ENCODE data around the gene PFN1. TPM values are rescaled to one million over a fixed set of nuclear protein-coding genes. Genes with fewer than 3 reads are reported as not detected.

Gene PFN1
- total and polyA plus RNA-seq, 10 of the 15 experiments (the other 5 are each of a cell fraction or from before 2014, with no cell fraction given): 154 to 3,892 (median 1,918) TPM

GRCh38 chr17:4946312-4946976 lies 1.9 kb downstream of the PFN1 start (continued):
- peak; percentile 56 for TF ChIP-seq BCL3 (IDR thresholded peaks at IDR 0.05; ENCODE audit: borderline replicate concordance, insufficient read depth, low read depth, low read length, poor library complexity, severe bottlenecking)

GRCh38 chr17:4945944-4946280 lies 2.4 kb downstream of the PFN1 start:
- peaks cover 20 to 22% of the 10 kb centered on the region in 2 experiments for H3K36me3 ChIP-seq (ENCODE audit: control insufficient read depth in 2 of 2, insufficient read depth in 2 of 2, low read length in 1 of 2)
- H2AFZ ChIP-seq (ENCODE audit: control insufficient read depth, low read depth, low read length): no peak overlapping the region
- POLR2A ChIA-PET: interaction anchor here (0.6 to 17.5 kb wide), 4 partner anchors 20 to 71 kb away, joined by 3 to 272 read pairs (median 5); partner anchors contain the start of genes INCA1, KIF1C and SPAG7
- H3K4me3 ChIP-seq: peak overlapping the region; percentile 96
- peaks cover 42% of the 10 kb centered on the region for H3K4me1 ChIP-seq (ENCODE audit: control insufficient read depth, insufficient read depth, low read length)
- intact Hi-C loops (cut with micrococcal nuclease; ENCODE audit: unreplicated experiment): no loop called here
- peaks cover 5% of the 10 kb centered on the region for H4K20me1 ChIP-seq (ENCODE audit: control insufficient read depth, insufficient read depth)
- H3K79me2 ChIP-seq (ENCODE audit: control insufficient read depth, insufficient read depth, low read length): peaks cover 82% of the 10 kb centered on the region
- RAD21 ChIA-PET (ENCODE audit: unreplicated experiment): interaction anchor here (9.8 kb wide), 1 partner anchor 20 kb away, joined by 73 read pairs; the partner anchor contains the start of gene SPAG7
- H3K9ac ChIP-seq (ENCODE audit: control insufficient read depth, insufficient read depth, low read length): peak overlapping the region; percentile 100
- FAIRE-seq: no peak
- H3K9me3 ChIP-seq (replicated peaks; ENCODE audit: control insufficient read depth, insufficient read depth, low read length): no peaks in the 10 kb centered on the region
- DNase-seq (ENCODE audit: low read depth, low spot score): no peak
- 0% methylated on average over 4 of the region's 4 CpGs for WGBS (ENCODE audit: insufficient coverage, insufficient replicate concordance, low lambda C conversion rate, missing lambda C conversion rate)
- CTCF ChIA-PET: interaction anchor here (1.2 to 3.3 kb wide), 3 partner anchors 21 to 116 kb away, joined by 3 to 13 read pairs (median 12); partner anchors contain the start of gene SPAG7
- ATAC-seq: no peak
- BruUV-seq (replicated peaks): no TSS peak
- H3K4me2 ChIP-seq (ENCODE audit: control insufficient read depth, insufficient read depth): peak overlapping the region; percentile 55
- SMC1A ChIA-PET (ENCODE audit: uncharacterized antibody, unreplicated experiment): interaction anchor here (0.6 to 7.1 kb wide), 5 partner anchors 11 to 41 kb away, joined by 3 to 50 read pairs (median 4); partner anchors contain the start of gene SPAG7
- no peaks in the 10 kb centered on the region for H3K27me3 ChIP-seq (replicated peaks in 1 of 2; ENCODE audit: control insufficient read depth in 2 of 2, insufficient read depth in 2 of 2, low read length in 1 of 2)
- in situ Hi-C loops (cut with MboI): no loop called here
- no peak for TF ChIP-seq MTA2 (IDR thresholded peaks at IDR 0.05; ENCODE audit: low read depth)
- TF ChIP-seq POLR2AphosphoS2 (IDR thresholded peaks at IDR 0.05; ENCODE audit: low read depth, low read length): peak; percentile 31; the same call in 1 of the 2 replicates
- no peak for TF ChIP-seq SUPT20H (IDR thresholded peaks at IDR 0.05; ENCODE audit: borderline replicate concordance, control insufficient read depth, low read depth, low read length)
- TF ChIP-seq PKNOX1 (IDR thresholded peaks at IDR 0.05): peak; percentile 44; the same call in 1 of the 2 replicates
- TF ChIP-seq TCF3 (IDR thresholded peaks at IDR 0.05; ENCODE audit: borderline replicate concordance, insufficient read depth, low read depth, low read length): peak; percentile 59; the same call in 1 of the 2 replicates
- TF ChIP-seq TCF12 (IDR thresholded peaks at IDR 0.05; ENCODE audit: low read depth, low read length): peak; percentile 76; the same call in 1 of the 2 replicates
- no peak for TF ChIP-seq MEF2A (IDR thresholded peaks at IDR 0.05; ENCODE audit: insufficient read depth, low read depth, low read length)
- TF ChIP-seq SMAD5 (IDR thresholded peaks at IDR 0.05; ENCODE audit: low read depth): peak; percentile 17; the same call in 1 of the 2 replicates
- H3K27ac ChIP-seq (ENCODE audit: control insufficient read depth, insufficient read depth): peak overlapping the region; percentile 100

Measured in GM12878 (cell line).